HEK293 (cell line): Measurements from ENCODE around the gene PDXK.
A peak's percentile ranks its signal among the peaks of the same experiment; 100 is the strongest.

Experiments
- GLIS1 ChIP-seq: fragments of 450-650 bp; formaldehyde crosslinking; IDR thresholded peaks from 2 replicates; pipeline ENCODE4 v1.5.1; 2016; ENCODE audit warnings: missing biosample characterization, missing genetic modification characterization
- HOXA7 ChIP-seq: sonication (generic); formaldehyde crosslinking; IDR thresholded peaks from 2 replicates; pipeline ENCODE4 v1.8.1; 2022; ENCODE audit warnings: missing genetic modification reagents, borderline replicate concordance
- KLF9 ChIP-seq: fragments of 450-650 bp; formaldehyde crosslinking; IDR thresholded peaks from 2 replicates; pipeline ENCODE4 v1.5.1; 2016; ENCODE audit warnings: missing biosample characterization, missing genetic modification characterization, low read depth
- SP2 ChIP-seq: fragments of 450-650 bp; formaldehyde crosslinking; IDR thresholded peaks from 2 replicates; pipeline ENCODE4 v1.5.1; 2016; ENCODE audit warnings: missing biosample characterization, missing genetic modification characterization
- WT1 ChIP-seq: fragments of 450-650 bp; formaldehyde crosslinking; IDR thresholded peaks from 2 replicates; pipeline ENCODE4 v1.5.1; 2016; ENCODE audit warnings: missing biosample characterization, missing genetic modification characterization
- ZEB2 ChIP-seq: fragments of 450-650 bp; formaldehyde crosslinking; IDR thresholded peaks from 2 replicates; pipeline ENCODE4 v1.5.1; 2016; ENCODE audit warnings: missing biosample characterization, missing genetic modification characterization
- ZFP37 ChIP-seq: fragments of 450-650 bp; formaldehyde crosslinking; IDR thresholded peaks from 2 replicates; pipeline ENCODE4 v1.5.1; 2016; ENCODE audit warnings: missing biosample characterization, missing genetic modification characterization
- ZFP69B ChIP-seq: fragments of 450-650 bp; formaldehyde crosslinking; IDR thresholded peaks from 2 replicates; pipeline ENCODE4 v1.5.1; 2016; ENCODE audit warnings: missing biosample characterization, missing genetic modification characterization
- ZNF157 ChIP-seq: fragments of 450-650 bp; formaldehyde crosslinking; IDR thresholded peaks from 2 replicates; pipeline ENCODE4 v1.5.1; 2016; ENCODE audit warnings: missing biosample characterization, missing genetic modification characterization
- ZNF16 ChIP-seq: fragments of 450-650 bp; formaldehyde crosslinking; IDR thresholded peaks from 2 replicates; pipeline ENCODE4 v1.5.1; 2016; ENCODE audit warnings: low read depth, missing biosample characterization, missing genetic modification characterization
- ZNF221 ChIP-seq: fragments of 450-650 bp; formaldehyde crosslinking; IDR thresholded peaks from 2 replicates; pipeline ENCODE4 v1.5.1; 2017; ENCODE audit warnings: missing biosample characterization, missing genetic modification characterization, borderline replicate concordance
- ZNF223 ChIP-seq: fragments of 450-650 bp; formaldehyde crosslinking; IDR thresholded peaks from 2 replicates; pipeline ENCODE4 v1.5.1; 2016; ENCODE audit warnings: missing biosample characterization, missing genetic modification characterization
- ZNF274 ChIP-seq, 2 experiments: fragments of 200-500 bp in 1 of 2; fragments of 450-650 bp in 1 of 2; sonication (Bioruptor generic) in 1 of 2; formaldehyde crosslinking in 1 of 2; IDR thresholded peaks; 2 replicates each; pipeline versions ENCODE4 v1.5.1 to v1.6.1; 2014 to 2016; ENCODE audit warnings: borderline replicate concordance in 1 of 2, inconsistent platforms in 1 of 2, low read length in 1 of 2, missing biosample characterization in 1 of 2, missing genetic modification characterization in 1 of 2
- ZNF311 ChIP-seq: fragments of 450-650 bp; formaldehyde crosslinking; IDR thresholded peaks from 2 replicates; pipeline ENCODE4 v1.5.1; 2017; ENCODE audit warnings: missing biosample characterization, missing genetic modification characterization, borderline replicate concordance
- ZNF324 ChIP-seq: fragments of 450-650 bp; formaldehyde crosslinking; IDR thresholded peaks from 2 replicates; pipeline ENCODE4 v1.5.1; 2016; ENCODE audit warnings: missing biosample characterization, missing genetic modification characterization
- ZNF354C ChIP-seq: fragments of 450-650 bp; formaldehyde crosslinking; IDR thresholded peaks from 2 replicates; pipeline ENCODE4 v1.5.1; 2016; ENCODE audit warnings: missing biosample characterization, missing genetic modification characterization, low read depth, borderline replicate concordance
- ZNF416 ChIP-seq: fragments of 450-650 bp; formaldehyde crosslinking; IDR thresholded peaks from 2 replicates; pipeline ENCODE4 v1.5.1; 2016; ENCODE audit warnings: missing biosample characterization, missing genetic modification characterization
- ZNF426 ChIP-seq: fragments of 450-650 bp; formaldehyde crosslinking; IDR thresholded peaks from 2 replicates; pipeline ENCODE4 v1.5.1; 2017; ENCODE audit warnings: missing biosample characterization, missing genetic modification characterization, mild to moderate bottlenecking, inconsistent platforms, moderate library complexity
- ZNF473 ChIP-seq: fragments of 450-650 bp; formaldehyde crosslinking; IDR thresholded peaks from 2 replicates; pipeline ENCODE4 v1.5.1; 2017; ENCODE audit warnings: missing biosample characterization, missing genetic modification characterization
- ZNF510 ChIP-seq: fragments of 450-650 bp; formaldehyde crosslinking; IDR thresholded peaks from 2 replicates; pipeline ENCODE4 v1.5.1; 2018; ENCODE audit warnings: mild to moderate bottlenecking, missing genetic modification characterization, missing biosample characterization; ENCODE audit not compliant: insufficient replicate concordance
- ZNF514 ChIP-seq: fragments of 450-650 bp; formaldehyde crosslinking; IDR thresholded peaks from 2 replicates; pipeline ENCODE4 v1.5.1; 2016; ENCODE audit warnings: missing biosample characterization, missing genetic modification characterization
- ZNF544 ChIP-seq: fragments of 450-650 bp; formaldehyde crosslinking; IDR thresholded peaks from 2 replicates; pipeline ENCODE4 v1.5.0; 2017; ENCODE audit warnings: missing biosample characterization, missing genetic modification characterization
- ZNF548 ChIP-seq: fragments of 450-650 bp; formaldehyde crosslinking; IDR thresholded peaks from 2 replicates; pipeline ENCODE4 v1.5.1; 2016; ENCODE audit warnings: missing biosample characterization, missing genetic modification characterization
- ZNF560 ChIP-seq: fragments of 450-650 bp; formaldehyde crosslinking; IDR thresholded peaks from 2 replicates; pipeline ENCODE4 v1.5.1; 2017; ENCODE audit warnings: missing biosample characterization, missing genetic modification characterization, borderline replicate concordance
- ZNF623 ChIP-seq: fragments of 450-650 bp; formaldehyde crosslinking; IDR thresholded peaks from 2 replicates; pipeline ENCODE4 v1.5.1; 2016; ENCODE audit warnings: missing biosample characterization, missing genetic modification characterization
- ZNF654 ChIP-seq: fragments of 450-650 bp; formaldehyde crosslinking; IDR thresholded peaks from 2 replicates; pipeline ENCODE4 v1.5.1; 2016; ENCODE audit warnings: low read depth, missing biosample characterization, missing genetic modification characterization
- ZNF658 ChIP-seq: fragments of 450-650 bp; formaldehyde crosslinking; IDR thresholded peaks from 2 replicates; pipeline ENCODE4; 2016; ENCODE audit warnings: missing biosample characterization, missing genetic modification characterization
- ZNF747 ChIP-seq: fragments of 450-650 bp; formaldehyde crosslinking; IDR thresholded peaks from 2 replicates; pipeline ENCODE4 v1.5.1; 2016; ENCODE audit warnings: missing biosample characterization, missing genetic modification characterization
- ZNF791 ChIP-seq: fragments of 450-650 bp; formaldehyde crosslinking; IDR thresholded peaks from 2 replicates; pipeline ENCODE4 v1.5.1; 2016; ENCODE audit warnings: missing biosample characterization, missing genetic modification characterization
- ZNF837 ChIP-seq: fragments of 450-650 bp; formaldehyde crosslinking; IDR thresholded peaks from 2 replicates; pipeline ENCODE4 v1.5.1; 2016; ENCODE audit warnings: missing biosample characterization, missing genetic modification characterization
- TF ChIP-seq, protein P1 (sequence below): fragments of 450-650 bp; formaldehyde crosslinking; IDR thresholded peaks from 2 replicates; pipeline ENCODE4 v1.5.1; 2016; ENCODE audit warnings: missing biosample characterization, missing genetic modification characterization
- TF ChIP-seq, protein P2 (sequence below): fragments of 450-650 bp; formaldehyde crosslinking; IDR thresholded peaks from 2 replicates; pipeline ENCODE4 v1.5.1; 2016; ENCODE audit warnings: missing biosample characterization, missing genetic modification characterization
- TF ChIP-seq, protein P3 (sequence below): fragments of 450-650 bp; formaldehyde crosslinking; optimal IDR thresholded peaks from 2 replicates; pipeline ENCODE3; 2016; ENCODE audit warnings: missing biosample characterization, mild to moderate bottlenecking, missing genetic modification characterization
- TF ChIP-seq, protein P4 (sequence below): fragments of 450-650 bp; formaldehyde crosslinking; IDR thresholded peaks from 2 replicates; pipeline ENCODE4 v1.5.1; 2017; ENCODE audit warnings: missing biosample characterization, missing genetic modification characterization

PDXK gene

DNA sequence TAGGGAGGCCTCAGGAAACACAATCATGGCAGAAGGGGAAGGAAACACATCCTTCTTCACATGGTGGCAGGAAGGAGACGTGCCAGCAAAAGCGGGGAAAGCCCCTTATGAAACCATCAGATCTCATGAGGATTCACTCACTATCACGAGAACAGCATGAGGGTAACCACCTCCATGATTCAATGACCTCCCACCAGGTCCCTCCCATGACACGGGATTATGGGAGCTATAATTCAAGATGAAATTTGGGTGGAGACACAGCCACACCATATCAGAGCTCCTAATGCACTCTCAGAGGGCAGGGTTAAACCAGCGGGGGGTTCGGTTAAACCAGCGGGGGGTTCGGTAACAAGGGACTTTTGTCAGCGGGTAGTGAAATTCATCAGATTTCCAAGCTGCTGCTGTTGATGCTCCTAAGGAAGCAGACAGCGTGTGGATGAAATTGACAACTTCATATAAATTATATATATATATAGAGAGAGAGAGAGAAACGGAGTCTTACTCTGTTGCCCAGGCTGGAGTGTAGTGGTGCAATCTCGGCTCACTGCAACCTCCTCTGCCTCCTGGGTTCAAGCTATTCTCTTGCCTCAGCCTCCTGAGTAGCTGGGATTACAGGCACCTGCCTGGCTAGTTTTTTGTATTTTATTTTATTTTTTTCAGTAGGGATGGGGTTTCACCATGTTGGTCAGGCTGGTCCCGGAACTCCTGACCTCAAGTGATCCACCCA lies 52.9 kb downstream of the PDXK start (continued):
- TF ChIP-seq ZEB2 (tag by site-specific recombination) (peak; percentile 67), ZFP69B (no peak), ZNF654 (no peak), ZNF837 (tag by site-specific recombination) (no peak), KLF9 (no peak), ZNF157 (tag by site-specific recombination) (no peak), ZNF658 (tag by site-specific recombination) (no peak), ZNF324 (tag by site-specific recombination) (peak; percentile 75; the same call in 1 of the 2 replicates), ZNF274 (IDR thresholded peaks at IDR 0.05; ENCODE audit: low read length) (no peak), ZNF274 (tag by site-specific recombination; IDR thresholded peaks at IDR 0.05; ENCODE audit: borderline replicate concordance) (no peak), ZNF747 (tag by site-specific recombination) (no peak), ZNF221 (tag by site-specific recombination) (no peak), ZNF510 (tag by site-specific recombination) (no peak), ZNF544 (no peak), ZNF560 (tag by site-specific recombination) (no peak), WT1 (tag by site-specific recombination) (peak; percentile 94), ZFP37 (tag by site-specific recombination) (0 out of 2 replicates have a peak, but pooled peaks have one; percentile 24), ZNF473 (tag by site-specific recombination) (no peak), HOXA7 (CRISPR knock-in tag) (no peak), ZNF548 (tag by site-specific recombination) (no peak), ZNF514 (tag by site-specific recombination) (no peak), ZNF354C (tag by site-specific recombination) (no peak), ZNF623 (tag by site-specific recombination) (no peak), ZNF311 (tag by site-specific recombination) (no peak), ZNF416 (tag by site-specific recombination) (no peak), GLIS1 (tag by site-specific recombination) (peak; percentile 97), SP2 (tag by site-specific recombination) (peak; percentile 68), ZNF223 (no peak), ZNF791 (tag by site-specific recombination) (no peak), ZNF16 (tag by site-specific recombination) (no peak), ZNF426 (tag by site-specific recombination) (no peak)
- TF ChIP-seq, protein P1, sequence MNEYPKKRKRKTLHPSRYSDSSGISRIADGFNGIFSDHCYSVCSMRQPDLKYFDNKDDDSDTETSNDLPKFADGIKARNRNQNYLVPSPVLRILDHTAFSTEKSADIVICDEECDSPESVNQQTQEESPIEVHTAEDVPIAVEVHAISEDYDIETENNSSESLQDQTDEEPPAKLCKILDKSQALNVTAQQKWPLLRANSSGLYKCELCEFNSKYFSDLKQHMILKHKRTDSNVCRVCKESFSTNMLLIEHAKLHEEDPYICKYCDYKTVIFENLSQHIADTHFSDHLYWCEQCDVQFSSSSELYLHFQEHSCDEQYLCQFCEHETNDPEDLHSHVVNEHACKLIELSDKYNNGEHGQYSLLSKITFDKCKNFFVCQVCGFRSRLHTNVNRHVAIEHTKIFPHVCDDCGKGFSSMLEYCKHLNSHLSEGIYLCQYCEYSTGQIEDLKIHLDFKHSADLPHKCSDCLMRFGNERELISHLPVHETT (tag by site-specific recombination) = no peak
- TF ChIP-seq, protein P2, sequence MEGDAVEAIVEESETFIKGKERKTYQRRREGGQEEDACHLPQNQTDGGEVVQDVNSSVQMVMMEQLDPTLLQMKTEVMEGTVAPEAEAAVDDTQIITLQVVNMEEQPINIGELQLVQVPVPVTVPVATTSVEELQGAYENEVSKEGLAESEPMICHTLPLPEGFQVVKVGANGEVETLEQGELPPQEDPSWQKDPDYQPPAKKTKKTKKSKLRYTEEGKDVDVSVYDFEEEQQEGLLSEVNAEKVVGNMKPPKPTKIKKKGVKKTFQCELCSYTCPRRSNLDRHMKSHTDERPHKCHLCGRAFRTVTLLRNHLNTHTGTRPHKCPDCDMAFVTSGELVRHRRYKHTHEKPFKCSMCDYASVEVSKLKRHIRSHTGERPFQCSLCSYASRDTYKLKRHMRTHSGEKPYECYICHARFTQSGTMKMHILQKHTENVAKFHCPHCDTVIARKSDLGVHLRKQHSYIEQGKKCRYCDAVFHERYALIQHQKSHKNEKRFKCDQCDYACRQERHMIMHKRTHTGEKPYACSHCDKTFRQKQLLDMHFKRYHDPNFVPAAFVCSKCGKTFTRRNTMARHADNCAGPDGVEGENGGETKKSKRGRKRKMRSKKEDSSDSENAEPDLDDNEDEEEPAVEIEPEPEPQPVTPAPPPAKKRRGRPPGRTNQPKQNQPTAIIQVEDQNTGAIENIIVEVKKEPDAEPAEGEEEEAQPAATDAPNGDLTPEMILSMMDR (tag by site-specific recombination) = no peak
- TF ChIP-seq, protein P3, sequence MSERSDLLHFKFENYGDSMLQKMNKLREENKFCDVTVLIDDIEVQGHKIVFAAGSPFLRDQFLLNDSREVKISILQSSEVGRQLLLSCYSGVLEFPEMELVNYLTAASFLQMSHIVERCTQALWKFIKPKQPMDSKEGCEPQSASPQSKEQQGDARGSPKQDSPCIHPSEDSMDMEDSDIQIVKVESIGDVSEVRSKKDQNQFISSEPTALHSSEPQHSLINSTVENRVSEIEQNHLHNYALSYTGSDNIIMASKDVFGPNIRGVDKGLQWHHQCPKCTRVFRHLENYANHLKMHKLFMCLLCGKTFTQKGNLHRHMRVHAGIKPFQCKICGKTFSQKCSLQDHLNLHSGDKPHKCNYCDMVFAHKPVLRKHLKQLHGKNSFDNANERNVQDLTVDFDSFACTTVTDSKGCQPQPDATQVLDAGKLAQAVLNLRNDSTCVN (tag by site-specific recombination) = no peak
- TF ChIP-seq, protein P4, sequence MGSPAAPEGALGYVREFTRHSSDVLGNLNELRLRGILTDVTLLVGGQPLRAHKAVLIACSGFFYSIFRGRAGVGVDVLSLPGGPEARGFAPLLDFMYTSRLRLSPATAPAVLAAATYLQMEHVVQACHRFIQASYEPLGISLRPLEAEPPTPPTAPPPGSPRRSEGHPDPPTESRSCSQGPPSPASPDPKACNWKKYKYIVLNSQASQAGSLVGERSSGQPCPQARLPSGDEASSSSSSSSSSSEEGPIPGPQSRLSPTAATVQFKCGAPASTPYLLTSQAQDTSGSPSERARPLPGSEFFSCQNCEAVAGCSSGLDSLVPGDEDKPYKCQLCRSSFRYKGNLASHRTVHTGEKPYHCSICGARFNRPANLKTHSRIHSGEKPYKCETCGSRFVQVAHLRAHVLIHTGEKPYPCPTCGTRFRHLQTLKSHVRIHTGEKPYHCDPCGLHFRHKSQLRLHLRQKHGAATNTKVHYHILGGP (tag by site-specific recombination) = no peak
